K562 (cell line): ENCODE measurements around the gene ASS1. TPM values are rescaled to one million over a fixed set of nuclear protein-coding genes. Genes with fewer than 3 reads are reported as not detected.

Experiments used
- ATAC-seq: fragments of 200-7000 bp; cut with Tn5 transposase; 3 replicates; pipeline ENCODE4 v1.9.1; 2020; ENCODE audit warnings: moderate library complexity
- BruUV-seq: library from RNA; stranded (reverse); fragments of 400-500 nt; replicated peaks from 2 replicates; lab custom pipeline; 2021; lab: Mats Ljungman, UMichigan
- CTCF ChIA-PET: fragments of 300-600 bp; formaldehyde crosslinking; extraction: SDS; loops from one replicate; lab custom pipeline; 2021; ENCODE audit warnings: low intra/inter-chr PET ratio; lab: Yijun Ruan, JAX
- POLR2A ChIA-PET: fragments of 300-600, 350-650 bp; sonication (Branson Sonifier 250); formaldehyde crosslinking; extraction: SDS; loops from one replicate; lab custom pipeline; 2021; ENCODE audit warnings: antibody characterized with exemption, inconsistent platforms; lab: Yijun Ruan, JAX
- DNase-seq, 4 experiments: peaks; one replicate each; pipeline versions ENCODE4 v3.0.0 to v3.0.0-alpha.2; 2011 to 2018; ENCODE audit warnings: low spot score in 3 of 4, mixed read lengths in 3 of 4; ENCODE audit errors: extremely low read depth in 1 of 4
- FAIRE-seq: peaks from 2 replicates; lab custom pipeline; 2011; peaks lifted over from hg19 to GRCh38; lab: Jason Lieb, UNC
- H2AFZ ChIP-seq: 2 replicates; pipeline ENCODE4 v1.6.0; 2011; ENCODE audit warnings: low read depth, low read length, control low read depth, inconsistent platforms
- H3K27ac ChIP-seq: fragments of 200-600 bp; 3 replicates; pipeline ENCODE4 v1.8.0; 2011; ENCODE audit warnings: low read depth, mild to moderate bottlenecking, control low read depth, inconsistent platforms, low read length, moderate library complexity, mixed read lengths; ENCODE audit errors: extremely low read depth
- H3K27me3 ChIP-seq, 2 experiments: fragments of 300-600 bp in 1 of 2; 2 replicates in 1 of 2; 3 replicates in 1 of 2; pipeline versions ENCODE4 v1.6.0 to v1.8.0; 2011; ENCODE audit warnings: inconsistent platforms in 2 of 2, low read length in 2 of 2, mild to moderate bottlenecking in 1 of 2, mixed read lengths in 1 of 2, moderate library complexity in 1 of 2; ENCODE audit not compliant: control insufficient read depth in 2 of 2, insufficient read depth in 2 of 2
- H3K36me3 ChIP-seq: fragments of 300-600 bp; 3 replicates; pipeline ENCODE4 v1.8.0; 2011; ENCODE audit warnings: mild to moderate bottlenecking, low read length, inconsistent platforms; ENCODE audit not compliant: control insufficient read depth, insufficient read depth
- H3K4me1 ChIP-seq, 2 experiments: fragments of 200-600 bp in 1 of 2; replicated peaks in 1 of 2; 2 replicates in 1 of 2; 3 replicates in 1 of 2; pipeline versions ENCODE4 v1.5.1 to v1.8.0; 2011; ENCODE audit warnings: inconsistent platforms in 2 of 2, low read length in 2 of 2, mild to moderate bottlenecking in 1 of 2, mixed read lengths in 1 of 2, moderate library complexity in 1 of 2; ENCODE audit not compliant: control insufficient read depth in 2 of 2, insufficient read depth in 2 of 2
- H3K4me2 ChIP-seq: 2 replicates; pipeline ENCODE4 v1.6.1; 2011; ENCODE audit warnings: low read length, control low read depth, inconsistent platforms, mixed read lengths; ENCODE audit not compliant: insufficient read depth
- H3K4me3 ChIP-seq: fragments of 200-600 bp; sonication (generic), shearing (Covaris generic); 2 replicates; pipeline ENCODE4 v1.5.1; 2016; ENCODE audit warnings: control low read depth, inconsistent platforms
- H3K79me2 ChIP-seq: fragments of 200-600 bp; 3 replicates; pipeline ENCODE4 v1.8.0; 2011; ENCODE audit warnings: low read length, inconsistent platforms; ENCODE audit not compliant: control insufficient read depth, insufficient read depth
- H3K9ac ChIP-seq, 2 experiments: 2 replicates each; pipeline versions ENCODE4 v1.6.0 to v1.6.1; 2011; ENCODE audit warnings: low read depth in 2 of 2, low read length in 2 of 2, control low read depth in 1 of 2, inconsistent platforms in 1 of 2, mild to moderate bottlenecking in 1 of 2, mixed read lengths in 1 of 2; ENCODE audit not compliant: insufficient read depth in 1 of 2
- H3K9me1 ChIP-seq: one replicate; pipeline ENCODE4 v1.6.0; 2011; ENCODE audit warnings: inconsistent platforms, mild to moderate bottlenecking, low read length, moderate library complexity; ENCODE audit not compliant: control insufficient read depth, insufficient read depth
- H3K9me3 ChIP-seq: replicated peaks from 2 replicates; pipeline ENCODE4 v1.5.1; 2011; ENCODE audit warnings: low read depth, low read length, inconsistent platforms; ENCODE audit not compliant: control insufficient read depth, insufficient read depth
- H4K20me1 ChIP-seq: replicated peaks from 2 replicates; pipeline ENCODE4 v1.6.1; 2011; ENCODE audit warnings: low read length, inconsistent platforms, mixed read lengths; ENCODE audit not compliant: control insufficient read depth, insufficient read depth
- POLR2G ChIP-seq: fragments of 200-400 bp; formaldehyde crosslinking; IDR thresholded peaks from 2 replicates; pipeline ENCODE4 v1.6.1; 2017; ENCODE audit warnings: low read depth, mild to moderate bottlenecking, antibody characterized with exemption, low read length, moderate library complexity
- ZNF23 ChIP-seq: fragments of 250-450 bp; sonication (Bioruptor Pico); IDR thresholded peaks from 2 replicates; pipeline ENCODE4 v1.4.0; 2020; ENCODE audit warnings: mild to moderate bottlenecking
- ZNF384 ChIP-seq: IDR thresholded peaks from 2 replicates; pipeline ENCODE4 v1.6.1; 2012; ENCODE audit warnings: low read depth, low read length, improper control_type of control experiment
- WGBS: fragments of 100-300 bp; shearing (Covaris generic); methylation state at CpG from one replicate; pipeline ENCODE4 v1.1.6; 2016; ENCODE audit warnings: low coverage, mixed read lengths; ENCODE audit not compliant: insufficient coverage; ENCODE audit errors: missing lambda C conversion rate; 5-methylcytosine and 5-hydroxymethylcytosine counted together
- in situ Hi-C: fragments of 300-500 bp; cut with MboI; formaldehyde crosslinking; loops from 4 replicates; pipeline ENCODE4 v1.15.0; 2018; ENCODE audit warnings: inconsistent platforms, mixed read lengths
- intact Hi-C: fragments of 100-400 bp; cut with micrococcal nuclease; formaldehyde crosslinking; loops from 2 replicates; pipeline ENCODE4 v1.14.2; 2022
- polyA plus RNA-seq, 8 experiments: library from polyadenylated mRNA; depleted of rRNA in 4 of 8; stranded (reverse) in 5 of 8; unstranded in 3 of 8; fragments of >200 nt; fragmentation: Nextera tagmentation in 2 of 8; fragmentation: Illumina TruSeq in 1 of 8; extraction: Ambion mirVana in 2 of 8; extraction: Trizol in 1 of 8; gene quantifications; 2 replicates each; pipeline versions ENCODE4 v1.2.1 to v1.2.3, GENCODE V29; 2011 to 2014; ENCODE audit warnings: inconsistent platforms in 1 of 8, missing spikeins in 1 of 8
- total RNA-seq, 7 experiments: library from RNA; depleted of rRNA in 6 of 7; stranded (reverse); fragments of >200 nt in 6 of 7; fragmentation: Illumina TruSeq in 2 of 7; extraction: Trizol in 2 of 7; gene quantifications; 2 replicates each; pipeline versions ENCODE4 v1.2.1 to v1.2.3, GENCODE V29; 2011 to 2021; ENCODE audit warnings: low replicate concordance in 1 of 7
- TF ChIP-seq, protein P1 (sequence below), 2 experiments: fragments of 150-350 bp in 1 of 2; IDR thresholded peaks; 2 replicates each; pipeline ENCODE4 v1.6.1; 2012 to 2016; ENCODE audit warnings: low read depth in 2 of 2, low read length in 2 of 2, mild to moderate bottlenecking in 1 of 2, moderate library complexity in 1 of 2
- TF ChIP-seq, protein P2 (sequence below), 2 experiments: fragments of 450-650 bp; IDR thresholded peaks; 2 replicates each; pipeline ENCODE4 v1.6.1; 2016
- TF ChIP-seq, protein P3 (sequence below), 2 experiments: fragments of 450-650 bp; formaldehyde crosslinking in 1 of 2; IDR thresholded peaks; 2 replicates each; pipeline versions ENCODE4 v1.4.0 to v1.6.1; 2014 to 2020; ENCODE audit warnings: mild to moderate bottlenecking in 2 of 2, borderline replicate concordance in 1 of 2, low read depth in 1 of 2

Gene ASS1
- total and polyA plus RNA-seq, 9 of the 15 experiments (the other 6 are each of a cell fraction or from before 2014, with no cell fraction given) = 1.5 to 5.7 (median 3.7) TPM

DNA sequence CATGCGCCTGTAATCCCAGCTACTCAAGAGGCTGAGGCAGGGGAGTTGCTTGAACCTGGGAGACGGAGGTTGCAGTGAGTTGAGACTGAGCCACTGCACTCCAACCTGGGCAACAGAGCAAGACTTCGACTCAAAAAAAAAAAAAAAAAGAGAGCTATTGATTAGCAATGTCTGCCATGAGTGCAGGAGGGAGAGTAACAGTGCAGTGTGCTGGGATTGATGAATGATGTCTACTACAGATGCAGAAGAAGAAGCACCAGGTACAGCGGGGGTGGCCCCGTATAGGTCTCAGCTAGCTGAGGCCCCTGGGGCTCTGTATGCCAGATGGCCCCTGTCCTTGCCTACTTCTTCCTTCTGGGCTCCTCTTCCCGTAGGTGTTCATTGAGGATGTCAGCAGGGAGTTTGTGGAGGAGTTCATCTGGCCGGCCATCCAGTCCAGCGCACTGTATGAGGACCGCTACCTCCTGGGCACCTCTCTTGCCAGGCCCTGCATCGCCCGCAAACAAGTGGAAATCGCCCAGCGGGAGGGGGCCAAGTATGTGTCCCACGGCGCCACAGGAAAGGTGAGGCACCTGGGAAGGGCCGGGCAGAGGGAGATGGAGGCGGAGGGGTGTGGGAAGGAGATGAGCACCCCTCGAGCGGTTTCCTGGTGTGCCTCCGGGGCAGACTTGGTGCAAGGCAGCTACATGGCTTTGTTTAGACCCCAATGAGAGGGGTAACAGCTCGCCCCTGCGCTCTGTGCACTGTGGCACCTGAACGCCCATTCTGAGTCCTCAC, 13.5 kb downstream of the ASS1 start:
- Histone ChIP-seq H3K9me3 (no peaks in the 10 kb centered on the region), H3K9ac (peak overlapping the region in 1 of 2 experiments; percentile 33; a peak in 1 of 4 replicates), H4K20me1 (peaks cover 13% of the 10 kb centered on the region), H2AFZ (no peak overlapping the region), H3K4me3 (no peak overlapping the region), H3K36me3 (no peaks in the 10 kb centered on the region), H3K27me3 (peaks cover 5 to 28% of the 10 kb centered on the region in 2 experiments; a peak in 3 of 5 replicates), H3K9me1 (no peaks in the 10 kb centered on the region), H3K4me1 (peaks cover 0 to 19% of the 10 kb centered on the region in 2 experiments; a peak in 2 of 5 replicates), H3K27ac (no peak overlapping the region), H3K4me2 (no peak overlapping the region), H3K79me2 (no peaks in the 10 kb centered on the region)
- ChIA-PET CTCF (no interaction called here), POLR2A (interaction anchor here (0.5 to 1.5 kb wide), 3 partner anchors 57 to 160 kb away, joined by 3 to 5 read pairs (median 4); no protein-coding TSS in a partner anchor)
- ATAC-seq (no peak), DNase-seq (no peak), FAIRE-seq (peak; percentile 26)
- intact Hi-C loops = no loop called here
- BruUV-seq = no TSS peak
- in situ Hi-C loops = loop anchor here (10.0 kb wide), 1 partner anchor 407 kb away; no protein-coding TSS in a partner anchor
- 28% methylated on average over 21 of the region's 23 CpGs for WGBS
- TF ChIP-seq ZNF23 (peak; percentile 79), POLR2G (peak; percentile 44), ZNF384 (peak; percentile 86)
- TF ChIP-seq, protein P1, sequence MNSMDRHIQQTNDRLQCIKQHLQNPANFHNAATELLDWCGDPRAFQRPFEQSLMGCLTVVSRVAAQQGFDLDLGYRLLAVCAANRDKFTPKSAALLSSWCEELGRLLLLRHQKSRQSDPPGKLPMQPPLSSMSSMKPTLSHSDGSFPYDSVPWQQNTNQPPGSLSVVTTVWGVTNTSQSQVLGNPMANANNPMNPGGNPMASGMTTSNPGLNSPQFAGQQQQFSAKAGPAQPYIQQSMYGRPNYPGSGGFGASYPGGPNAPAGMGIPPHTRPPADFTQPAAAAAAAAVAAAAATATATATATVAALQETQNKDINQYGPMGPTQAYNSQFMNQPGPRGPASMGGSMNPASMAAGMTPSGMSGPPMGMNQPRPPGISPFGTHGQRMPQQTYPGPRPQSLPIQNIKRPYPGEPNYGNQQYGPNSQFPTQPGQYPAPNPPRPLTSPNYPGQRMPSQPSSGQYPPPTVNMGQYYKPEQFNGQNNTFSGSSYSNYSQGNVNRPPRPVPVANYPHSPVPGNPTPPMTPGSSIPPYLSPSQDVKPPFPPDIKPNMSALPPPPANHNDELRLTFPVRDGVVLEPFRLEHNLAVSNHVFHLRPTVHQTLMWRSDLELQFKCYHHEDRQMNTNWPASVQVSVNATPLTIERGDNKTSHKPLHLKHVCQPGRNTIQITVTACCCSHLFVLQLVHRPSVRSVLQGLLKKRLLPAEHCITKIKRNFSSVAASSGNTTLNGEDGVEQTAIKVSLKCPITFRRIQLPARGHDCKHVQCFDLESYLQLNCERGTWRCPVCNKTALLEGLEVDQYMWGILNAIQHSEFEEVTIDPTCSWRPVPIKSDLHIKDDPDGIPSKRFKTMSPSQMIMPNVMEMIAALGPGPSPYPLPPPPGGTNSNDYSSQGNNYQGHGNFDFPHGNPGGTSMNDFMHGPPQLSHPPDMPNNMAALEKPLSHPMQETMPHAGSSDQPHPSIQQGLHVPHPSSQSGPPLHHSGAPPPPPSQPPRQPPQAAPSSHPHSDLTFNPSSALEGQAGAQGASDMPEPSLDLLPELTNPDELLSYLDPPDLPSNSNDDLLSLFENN (IDR thresholded peaks at IDR 0.05; ENCODE audit: low read depth in 2 of 2, low read length in 2 of 2) = peak in 1 of 2 experiments; percentile 74; a peak in 1 of 4 replicates
- TF ChIP-seq, protein P2, sequence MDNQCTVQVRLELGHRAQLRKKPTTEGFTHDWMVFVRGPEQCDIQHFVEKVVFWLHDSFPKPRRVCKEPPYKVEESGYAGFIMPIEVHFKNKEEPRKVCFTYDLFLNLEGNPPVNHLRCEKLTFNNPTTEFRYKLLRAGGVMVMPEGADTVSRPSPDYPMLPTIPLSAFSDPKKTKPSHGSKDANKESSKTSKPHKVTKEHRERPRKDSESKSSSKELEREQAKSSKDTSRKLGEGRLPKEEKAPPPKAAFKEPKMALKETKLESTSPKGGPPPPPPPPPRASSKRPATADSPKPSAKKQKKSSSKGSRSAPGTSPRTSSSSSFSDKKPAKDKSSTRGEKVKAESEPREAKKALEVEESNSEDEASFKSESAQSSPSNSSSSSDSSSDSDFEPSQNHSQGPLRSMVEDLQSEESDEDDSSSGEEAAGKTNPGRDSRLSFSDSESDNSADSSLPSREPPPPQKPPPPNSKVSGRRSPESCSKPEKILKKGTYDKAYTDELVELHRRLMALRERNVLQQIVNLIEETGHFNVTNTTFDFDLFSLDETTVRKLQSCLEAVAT (IDR thresholded peaks at IDR 0.05) = peak in 1 of 2 experiments; percentile 96; a peak in 2 of 4 replicates
- TF ChIP-seq, protein P3, sequence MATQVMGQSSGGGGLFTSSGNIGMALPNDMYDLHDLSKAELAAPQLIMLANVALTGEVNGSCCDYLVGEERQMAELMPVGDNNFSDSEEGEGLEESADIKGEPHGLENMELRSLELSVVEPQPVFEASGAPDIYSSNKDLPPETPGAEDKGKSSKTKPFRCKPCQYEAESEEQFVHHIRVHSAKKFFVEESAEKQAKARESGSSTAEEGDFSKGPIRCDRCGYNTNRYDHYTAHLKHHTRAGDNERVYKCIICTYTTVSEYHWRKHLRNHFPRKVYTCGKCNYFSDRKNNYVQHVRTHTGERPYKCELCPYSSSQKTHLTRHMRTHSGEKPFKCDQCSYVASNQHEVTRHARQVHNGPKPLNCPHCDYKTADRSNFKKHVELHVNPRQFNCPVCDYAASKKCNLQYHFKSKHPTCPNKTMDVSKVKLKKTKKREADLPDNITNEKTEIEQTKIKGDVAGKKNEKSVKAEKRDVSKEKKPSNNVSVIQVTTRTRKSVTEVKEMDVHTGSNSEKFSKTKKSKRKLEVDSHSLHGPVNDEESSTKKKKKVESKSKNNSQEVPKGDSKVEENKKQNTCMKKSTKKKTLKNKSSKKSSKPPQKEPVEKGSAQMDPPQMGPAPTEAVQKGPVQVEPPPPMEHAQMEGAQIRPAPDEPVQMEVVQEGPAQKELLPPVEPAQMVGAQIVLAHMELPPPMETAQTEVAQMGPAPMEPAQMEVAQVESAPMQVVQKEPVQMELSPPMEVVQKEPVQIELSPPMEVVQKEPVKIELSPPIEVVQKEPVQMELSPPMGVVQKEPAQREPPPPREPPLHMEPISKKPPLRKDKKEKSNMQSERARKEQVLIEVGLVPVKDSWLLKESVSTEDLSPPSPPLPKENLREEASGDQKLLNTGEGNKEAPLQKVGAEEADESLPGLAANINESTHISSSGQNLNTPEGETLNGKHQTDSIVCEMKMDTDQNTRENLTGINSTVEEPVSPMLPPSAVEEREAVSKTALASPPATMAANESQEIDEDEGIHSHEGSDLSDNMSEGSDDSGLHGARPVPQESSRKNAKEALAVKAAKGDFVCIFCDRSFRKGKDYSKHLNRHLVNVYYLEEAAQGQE (IDR thresholded peaks at IDR 0.05; ENCODE audit: borderline replicate concordance) = peak; percentile 31; the same call in 1 of the 2 replicates
- TF ChIP-seq, protein P3 (CRISPR knock-in tag; IDR thresholded peaks at IDR 0.05; ENCODE audit: low read depth) = no peak
